H1 (cell line): Measurements from ENCODE around the gene EPHB3. TPM values are rescaled to one million over a fixed set of nuclear protein-coding genes. Genes with fewer than 3 reads are reported as not detected.
A peak's percentile ranks its signal among the peaks of the same experiment; 100 is the strongest.

Experiments used
- CTCF ChIA-PET: fragments of 300-600 bp; sonication (Branson Sonifier 250); formaldehyde crosslinking; loops from one replicate; lab custom pipeline; 2021; ENCODE audit not compliant: partially characterized antibody; lab: Charles Lee
- POLR2A ChIA-PET: fragments of 300-600 bp; sonication (Branson Sonifier 250); formaldehyde crosslinking; loops from one replicate; lab custom pipeline; 2021; ENCODE audit warnings: inconsistent platforms; ENCODE audit not compliant: partially characterized antibody; lab: Charles Lee
- DNase-seq, 2 experiments: peaks; one replicate each; pipeline versions ENCODE4 v3.0.0 to v3.0.0-alpha.2; 2010 to 2022; ENCODE audit warnings: low spot score in 2 of 2, low read depth in 1 of 2, mixed read lengths in 1 of 2
- FAIRE-seq: peaks from 2 replicates; lab custom pipeline; 2011; peaks lifted over from hg19 to GRCh38; lab: Jason Lieb, UNC
- H2AFZ ChIP-seq: 2 replicates; pipeline ENCODE4 v1.8.1; 2012; ENCODE audit warnings: low read length, inconsistent platforms
- H2AK5ac ChIP-seq: 2 replicates; pipeline ENCODE4 v1.6.1; 2013; ENCODE audit warnings: low read depth, low read length
- H2BK120ac ChIP-seq: replicated peaks from 2 replicates; pipeline ENCODE3; 2013; ENCODE audit warnings: low read depth, low read length, inconsistent platforms
- H2BK12ac ChIP-seq: 2 replicates; pipeline ENCODE4 v1.6.1; 2013; ENCODE audit warnings: low read depth, low read length
- H2BK15ac ChIP-seq: 2 replicates; pipeline ENCODE4 v1.6.1; 2013; ENCODE audit warnings: low read length
- H2BK20ac ChIP-seq: 2 replicates; pipeline ENCODE4 v1.6.1; 2013; ENCODE audit warnings: low read length
- H2BK5ac ChIP-seq: 2 replicates; pipeline ENCODE4 v1.6.1; 2013; ENCODE audit warnings: low read depth, low read length
- H3K14ac ChIP-seq: 2 replicates; pipeline ENCODE4 v1.6.1; 2013; ENCODE audit warnings: inconsistent platforms; ENCODE audit not compliant: insufficient read length
- H3K18ac ChIP-seq: 2 replicates; pipeline ENCODE4 v1.6.1; 2013; ENCODE audit warnings: low read length; ENCODE audit errors: extremely low read depth
- H3K23ac ChIP-seq: 2 replicates; pipeline ENCODE4 v1.6.1; 2013; ENCODE audit warnings: inconsistent platforms; ENCODE audit not compliant: insufficient read length
- H3K23me2 ChIP-seq: 2 replicates; pipeline ENCODE4 v1.6.1; 2013; ENCODE audit warnings: low read depth, low read length
- H3K27ac ChIP-seq: 2 replicates; pipeline ENCODE4 v1.6.1; 2011; ENCODE audit warnings: low read depth, low read length, inconsistent platforms
- H3K27me3 ChIP-seq, 4 experiments: replicated peaks in 1 of 4; 1 replicate in 1 of 4; 2 replicates in 3 of 4; pipeline versions ENCODE4 v1.6.1 to v1.8.1; 2011 to 2013; ENCODE audit warnings: low read length in 3 of 4, mild to moderate bottlenecking in 3 of 4, inconsistent platforms in 2 of 4, mixed read lengths in 2 of 4, moderate library complexity in 1 of 4; ENCODE audit not compliant: control insufficient read depth in 3 of 4, insufficient read depth in 3 of 4; ENCODE audit errors: extremely low read depth in 1 of 4
- H3K36me3 ChIP-seq, 4 experiments: 2 replicates each; pipeline versions ENCODE4 v1.6.1 to v1.8.1; 2011 to 2013; ENCODE audit warnings: mild to moderate bottlenecking in 4 of 4, low read length in 3 of 4, moderate library complexity in 2 of 4, control low read depth in 1 of 4, inconsistent platforms in 1 of 4; ENCODE audit not compliant: insufficient read depth in 4 of 4, control insufficient read depth in 2 of 4
- H3K4ac ChIP-seq: replicated peaks from 2 replicates; pipeline ENCODE3; 2013; ENCODE audit warnings: low read length, low read depth, mixed read lengths, inconsistent platforms; ENCODE audit not compliant: insufficient read length
- H3K4me1 ChIP-seq, 4 experiments: replicated peaks in 1 of 4; 1 replicate in 1 of 4; 2 replicates in 3 of 4; pipeline versions ENCODE4 v1.6.1 to v1.8.1; 2011 to 2013; ENCODE audit warnings: low read length in 3 of 4, inconsistent platforms in 2 of 4, mixed read lengths in 1 of 4; ENCODE audit not compliant: insufficient read depth in 4 of 4, control insufficient read depth in 3 of 4
- H3K4me2 ChIP-seq, 2 experiments: 2 replicates each; pipeline versions ENCODE4 v1.6.1 to v1.8.1; 2011 to 2013; ENCODE audit warnings: low read depth in 2 of 2, low read length in 2 of 2, control low read depth in 1 of 2, inconsistent platforms in 1 of 2, mild to moderate bottlenecking in 1 of 2; ENCODE audit not compliant: insufficient read depth in 1 of 2
- H3K4me3 ChIP-seq, 4 experiments: fragments of 200-600, 300-600 bp in 1 of 4; sonication (generic), shearing (Covaris generic), sonication (Bioruptor Twin) in 1 of 4; 2 replicates each; pipeline versions ENCODE4 v1.5.1 to v1.8.1; 2011 to 2016; ENCODE audit warnings: low read length in 4 of 4, low read depth in 3 of 4, control low read depth in 2 of 4, inconsistent platforms in 2 of 4, mild to moderate bottlenecking in 2 of 4, mixed read lengths in 1 of 4, moderate library complexity in 1 of 4; ENCODE audit not compliant: insufficient read depth in 2 of 4; ENCODE audit errors: extremely low read depth in 1 of 4
- H3K56ac ChIP-seq: replicated peaks from 2 replicates; pipeline ENCODE3; 2013; ENCODE audit warnings: low read depth, mild to moderate bottlenecking, mixed read lengths, low read length, inconsistent platforms; ENCODE audit not compliant: insufficient read length
- H3K79me1 ChIP-seq: 2 replicates; pipeline ENCODE4 v1.6.1; 2013; ENCODE audit warnings: low read depth, low read length, control low read depth
- H3K79me2 ChIP-seq, 2 experiments: 2 replicates each; pipeline versions ENCODE4 v1.6.1 to v1.8.1; 2012 to 2013; ENCODE audit warnings: low read length in 2 of 2, mild to moderate bottlenecking in 2 of 2, inconsistent platforms in 1 of 2; ENCODE audit not compliant: insufficient read depth in 2 of 2, control insufficient read depth in 1 of 2
- H3K9ac ChIP-seq, 4 experiments: replicated peaks in 1 of 4; 1 replicate in 1 of 4; 2 replicates in 3 of 4; pipeline versions ENCODE4 v1.6.1 to v1.8.1; 2011 to 2013; ENCODE audit warnings: low read depth in 3 of 4, low read length in 3 of 4, control low read depth in 2 of 4, mild to moderate bottlenecking in 2 of 4, moderate library complexity in 2 of 4, inconsistent platforms in 1 of 4; ENCODE audit errors: extremely low read depth in 1 of 4
- H3K9me3 ChIP-seq, 2 experiments: 2 replicates each; pipeline versions ENCODE4 v1.6.1 to v1.8.1; 2012 to 2013; ENCODE audit warnings: mild to moderate bottlenecking in 2 of 2, moderate library complexity in 2 of 2, control low read depth in 1 of 2, inconsistent platforms in 1 of 2, low read depth in 1 of 2, low read length in 1 of 2, mixed read lengths in 1 of 2; ENCODE audit not compliant: insufficient read depth in 2 of 2
- H4K20me1 ChIP-seq, 2 experiments: replicated peaks in 1 of 2; 2 replicates each; pipeline versions ENCODE3 to v1.8.1; 2011 to 2013; ENCODE audit warnings: inconsistent platforms in 2 of 2, low read length in 2 of 2, mild to moderate bottlenecking in 1 of 2; ENCODE audit not compliant: insufficient read depth in 2 of 2, control insufficient read depth in 1 of 2
- H4K5ac ChIP-seq: 2 replicates; pipeline ENCODE4 v1.6.1; 2013; ENCODE audit warnings: low read length, low read depth, mixed read lengths, inconsistent platforms; ENCODE audit not compliant: insufficient read length
- H4K8ac ChIP-seq: 2 replicates; pipeline ENCODE4 v1.8.0; 2013; ENCODE audit warnings: mild to moderate bottlenecking, moderate library complexity, low read length, inconsistent platforms; ENCODE audit not compliant: insufficient read depth; ENCODE audit errors: extremely low read depth
- H4K91ac ChIP-seq: replicated peaks from 2 replicates; pipeline ENCODE3; 2013; ENCODE audit warnings: low read length, mixed read lengths, inconsistent platforms; ENCODE audit not compliant: insufficient read length
- CHD1 ChIP-seq: IDR thresholded peaks from 2 replicates; pipeline ENCODE4 v1.6.1; 2012; ENCODE audit warnings: low read depth, low read length, improper control_type of control experiment
- CTBP2 ChIP-seq: IDR thresholded peaks from 2 replicates; pipeline ENCODE4 v1.7.0; 2011; ENCODE audit warnings: borderline replicate concordance, mild to moderate bottlenecking, moderate library complexity, mixed read lengths, low read length; ENCODE audit not compliant: insufficient read depth, insufficient read length
- HDAC6 ChIP-seq: IDR thresholded peaks from one replicate; pipeline ENCODE4 v1.7.1; 2012; ENCODE audit warnings: low read depth, mild to moderate bottlenecking, inconsistent platforms, low read length, moderate library complexity
- WGBS, 2 experiments: shearing (Covaris generic) in 1 of 2; methylation state at CpG; one replicate each; pipeline versions ENCODE4 v1.1.6 to v1.1.7; 2013 to 2015; ENCODE audit warnings: low lambda C conversion rate in 2 of 2, mixed read lengths in 2 of 2, inconsistent platforms in 1 of 2, low coverage in 1 of 2, missing lambda C conversion rate in 1 of 2; ENCODE audit not compliant: insufficient replicate concordance in 2 of 2, insufficient coverage in 1 of 2, insufficient read length in 1 of 2; ENCODE audit errors: extremely low coverage in 1 of 2, missing lambda C conversion rate in 1 of 2; 5-methylcytosine and 5-hydroxymethylcytosine counted together
- polyA plus RNA-seq, 7 experiments: library from polyadenylated mRNA; depleted of rRNA in 3 of 7; stranded (reverse) in 5 of 7; unstranded in 2 of 7; fragments of >200 nt in 5 of 7; fragments of 200-250 nt in 2 of 7; gene quantifications; 1 replicate in 5 of 7; 2 replicates in 1 of 7; 4 replicates in 1 of 7; pipeline versions ENCODE4 v1.2.1 to v1.2.3, GENCODE V29; 2011 to 2013; ENCODE audit warnings: missing spikeins in 2 of 7, mixed read lengths in 2 of 7
- total RNA-seq: library from RNA; stranded (reverse); fragmentation: NEBNext Ultra II Directional; extraction: Animal tissue kit (Norgen Biotek cat#: 25700); gene quantifications from 2 replicates; pipeline ENCODE4 v1.2.1, GENCODE V29; 2021

Gene EPHB3
- total and polyA plus RNA-seq, 2 of the 8 experiments (the other 6 are each of a cell fraction or from before 2014, with no cell fraction given), result 0.41 to 0.91 TPM

DNA sequence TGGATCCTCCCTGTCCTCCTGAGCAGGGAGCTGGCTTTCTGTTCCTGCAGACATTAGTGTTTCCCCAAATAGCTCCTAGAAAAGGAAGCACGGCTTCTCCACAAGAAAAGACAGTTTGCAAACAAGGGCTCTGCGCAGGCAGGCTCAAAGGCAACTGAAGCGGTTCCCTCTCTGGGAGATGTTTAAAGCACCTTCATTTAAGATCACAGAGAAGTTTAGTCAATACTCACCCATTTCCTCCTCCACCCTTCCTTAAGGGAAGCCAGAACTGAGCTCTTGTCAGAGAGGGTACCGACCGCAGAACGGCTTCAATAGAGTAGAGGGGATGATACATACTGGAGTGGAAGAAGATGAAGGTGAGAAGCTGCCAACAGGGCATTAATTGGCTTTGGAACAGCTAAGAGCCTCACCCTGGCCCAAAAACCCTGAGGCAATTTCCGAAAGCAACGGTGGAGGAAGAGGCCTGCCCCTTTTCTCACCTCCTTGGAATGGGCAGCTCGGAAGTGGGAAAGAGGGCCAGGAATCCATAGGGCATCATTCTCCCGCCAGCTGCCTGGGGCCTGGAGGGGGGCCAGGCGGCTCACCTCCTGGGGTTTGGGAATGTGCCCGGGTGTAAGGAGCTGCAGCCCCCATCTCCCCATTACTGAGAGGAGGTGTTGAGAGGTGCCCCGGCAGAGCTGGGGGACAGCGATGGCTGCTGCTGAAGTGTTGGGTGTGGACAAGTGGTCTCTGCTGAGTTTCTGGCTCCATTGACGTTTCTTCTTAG lies 4.8 kb upstream of the EPHB3 start:
- H3K4me2 ChIP-seq, result no peak overlapping the region
- H4K5ac ChIP-seq, result no peak overlapping the region
- H2BK15ac ChIP-seq, result no peak overlapping the region
- H2BK120ac ChIP-seq, result no peak overlapping the region
- H4K8ac ChIP-seq, result no peak overlapping the region
- peaks cover 6 to 14% (median 11%) of the 10 kb centered on the region in 4 experiments for H3K4me1 ChIP-seq
- H4K91ac ChIP-seq, result no peak overlapping the region
- H3K9ac ChIP-seq, result no peak overlapping the region
- DNase-seq (peak in 1 of 2 experiments; percentile 38), FAIRE-seq (no peak)
- no peak overlapping the region for H3K27ac ChIP-seq
- H2BK5ac ChIP-seq, result no peak overlapping the region
- no peaks in the 10 kb centered on the region for H4K20me1 ChIP-seq
- H3K9me3 ChIP-seq, result no peaks in the 10 kb centered on the region
- no peak overlapping the region for H2AK5ac ChIP-seq
- H3K27me3 ChIP-seq, result peaks cover 8 to 38% (median 34%) of the 10 kb centered on the region in 4 experiments
- H3K14ac ChIP-seq, result no peak overlapping the region
- no peaks in the 10 kb centered on the region for H3K79me2 ChIP-seq
- 87% methylated on average over 15 of the region's 15 CpGs; no CpG with 5 or more reads in 1 of the 2 experiments for WGBS, 2 experiments
- no peaks in the 10 kb centered on the region for H3K36me3 ChIP-seq
- H3K23ac ChIP-seq, result no peak overlapping the region
- H3K4ac ChIP-seq, result no peak overlapping the region
- no peak overlapping the region for H2BK20ac ChIP-seq
- H3K18ac ChIP-seq, result no peak overlapping the region
- no peak overlapping the region for H2BK12ac ChIP-seq
- TF ChIP-seq HDAC6, result no peak
- TF ChIP-seq CHD1, result no peak
- no peak for TF ChIP-seq CTBP2
- TF ChIP-seq, all 59 proteins: peak for 0
- Histone ChIP-seq H2AFZ (no peak overlapping the region), H3K23me2 (no peaks in the 10 kb centered on the region; the same call in 1 of the 2 replicates), H3K79me1 (no peaks in the 10 kb centered on the region), H3K56ac (no peak overlapping the region), H3K4me3 (no peak overlapping the region)
- CTCF ChIA-PET, result interaction anchor here (0.6 to 2.2 kb wide), 16 partner anchors 9 to 577 kb away, joined by 3 to 14 read pairs (median 4); no protein-coding TSS in a partner anchor
- POLR2A ChIA-PET, result interaction anchor here (0.8 to 1.2 kb wide), 2 partner anchors 155 to 185 kb away, joined by 3 to 4 read pairs; partner anchors contain the start of gene MAGEF1
